HG03520 (cell line): ENCODE results near the gene GBX1.

Source experiments
- ATAC-seq: cut with Tn5 transposase; IDR thresholded peaks from one replicate; pipeline ENCODE4 v1.9.1; 2021; ENCODE audit warnings: mild to moderate bottlenecking, moderate library complexity; ENCODE audit not compliant: unreplicated experiment

The GBX1 gene

GRCh38 chr7:151141311-151141854 lies 26.1 kb downstream of the GBX1 start:
- no peak for ATAC-seq

DNA sequence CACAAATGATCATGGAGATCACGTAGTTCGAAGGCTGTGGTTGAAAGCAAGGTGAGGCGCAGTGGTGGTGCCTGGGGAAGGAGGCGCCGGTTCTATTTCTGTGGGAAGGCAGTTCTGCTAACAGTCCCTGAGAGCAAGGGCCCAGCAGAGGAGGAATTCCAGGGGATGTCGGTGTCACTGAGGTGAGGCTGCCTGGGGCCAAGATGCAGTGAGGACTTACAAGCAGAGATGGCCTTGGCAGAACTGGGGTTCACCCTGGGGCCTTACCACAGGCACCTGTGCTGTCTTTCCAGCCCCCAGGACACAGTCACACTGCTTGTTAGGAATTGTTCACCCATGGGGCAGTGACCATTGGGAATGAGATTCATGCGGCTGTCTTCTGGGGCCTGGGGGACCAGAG lies 26.7 kb downstream of the GBX1 start:
- ATAC-seq = no peak

DNA sequence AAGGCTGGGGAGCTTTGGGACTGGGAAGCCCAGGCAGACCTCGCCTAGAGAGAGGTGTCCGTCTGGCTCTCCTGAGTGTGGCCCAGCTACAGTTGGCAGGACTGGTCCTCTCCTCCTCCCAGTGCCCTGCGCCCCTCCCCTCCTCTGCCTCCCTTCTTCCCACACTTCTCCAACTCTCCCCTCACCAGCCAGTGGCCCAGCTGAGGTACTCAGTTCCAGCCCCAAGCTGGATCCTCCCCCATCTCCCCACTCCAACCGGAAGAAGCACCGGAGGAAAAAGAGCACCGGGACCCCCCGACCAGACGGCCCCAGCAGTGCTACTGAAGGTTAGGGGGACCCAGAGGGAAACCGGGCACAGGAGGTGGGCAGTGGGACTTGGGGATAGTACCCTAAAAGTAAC lies 27.7 kb downstream of the GBX1 start:
- no peak for ATAC-seq

DNA sequence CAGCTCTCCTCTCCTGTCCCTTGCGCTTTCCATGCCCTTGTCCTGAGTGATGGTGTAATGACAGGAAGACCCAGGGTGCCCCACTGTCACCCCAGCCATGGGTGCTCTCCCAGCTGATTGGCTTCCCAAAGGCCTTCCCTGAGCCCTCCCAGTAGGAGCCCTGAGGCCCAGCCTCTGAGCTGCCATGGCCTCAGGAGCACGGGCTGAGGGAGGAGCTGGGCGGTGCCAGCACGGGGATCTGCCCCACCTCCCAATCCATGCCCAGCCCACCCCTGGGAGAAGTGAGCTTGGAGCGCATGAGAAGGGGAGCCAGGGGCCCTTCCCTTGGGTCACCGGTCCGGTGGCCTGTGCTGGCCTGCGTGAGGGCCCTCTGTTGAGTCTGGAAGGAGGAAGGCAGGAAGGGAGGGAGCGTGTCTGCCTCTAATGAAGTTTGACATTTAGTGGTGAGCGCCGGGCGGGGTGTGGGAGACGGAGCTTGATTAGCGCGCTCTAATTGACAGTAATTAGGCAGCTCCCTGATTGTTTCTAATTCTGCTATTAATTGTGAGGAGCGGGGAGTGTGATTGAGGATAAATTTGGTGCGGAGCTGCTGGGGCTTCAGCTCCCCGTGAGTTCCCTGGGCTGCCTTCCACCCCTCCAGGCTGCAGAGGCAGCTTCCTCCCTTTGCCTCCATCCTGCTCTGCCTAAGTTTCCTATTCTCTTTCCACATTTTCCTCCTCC lies 28.3 kb downstream of the GBX1 start:
- ATAC-seq = no peak

DNA sequence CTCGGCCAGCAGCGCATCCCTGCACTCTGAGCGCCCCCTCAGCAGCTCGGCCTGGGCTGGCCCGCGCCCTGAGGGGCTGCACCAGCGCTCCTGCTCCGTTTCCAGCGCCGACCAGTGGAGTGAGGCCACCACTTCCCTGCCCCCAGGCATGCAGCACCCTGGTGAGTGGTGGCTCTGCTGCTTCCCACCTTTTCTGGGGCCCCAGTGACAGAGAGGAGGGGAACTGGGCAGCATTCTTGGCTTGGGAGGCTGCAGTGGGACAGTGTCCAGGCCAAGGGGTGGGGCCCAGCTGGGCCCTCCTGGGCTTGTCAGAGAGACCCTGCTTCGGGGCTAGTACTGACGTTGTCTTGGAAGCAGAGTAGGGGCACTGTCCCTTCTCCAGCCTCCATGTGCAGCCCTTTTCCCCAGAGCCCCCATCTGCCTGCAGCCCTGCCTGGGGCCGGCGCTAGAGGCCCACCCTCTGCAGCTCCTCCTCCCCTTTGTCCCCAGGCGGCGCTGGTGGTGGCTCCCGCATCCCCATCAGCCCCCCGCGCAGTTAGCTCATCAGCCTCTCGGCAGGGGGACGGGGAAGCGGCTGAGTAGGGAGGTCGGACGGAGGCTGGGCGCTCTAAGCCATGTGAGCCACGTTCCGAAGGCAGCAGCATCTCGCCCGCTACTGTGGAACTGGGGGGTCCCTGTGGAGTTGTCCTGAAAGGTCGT lies 29.2 kb downstream of the GBX1 start:
- no peak for ATAC-seq

DNA sequence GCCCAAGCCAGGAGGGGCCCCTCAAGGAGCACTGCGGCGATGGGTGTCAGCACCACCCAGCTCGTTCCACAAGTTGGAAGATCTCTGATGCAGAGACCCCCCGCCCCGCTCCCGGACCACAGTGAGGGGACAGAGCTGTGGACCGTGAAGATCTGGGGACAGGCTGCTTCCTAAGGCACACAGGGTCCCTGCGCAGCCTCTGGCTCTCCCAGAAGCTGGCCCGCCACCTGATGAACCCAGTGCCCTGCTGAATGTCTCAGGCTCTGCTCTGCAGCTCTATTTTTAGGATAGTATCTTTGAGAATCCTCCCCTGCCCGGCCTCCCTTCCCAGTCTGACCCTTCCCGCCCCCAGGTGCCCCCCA lies 29.7 kb downstream of the GBX1 start:
- no peak for ATAC-seq

- ATAC-seq = no peak
Observed at GRCh38 chr7:151137076-151137675, 30.3 kb downstream of the GBX1 start.

DNA sequence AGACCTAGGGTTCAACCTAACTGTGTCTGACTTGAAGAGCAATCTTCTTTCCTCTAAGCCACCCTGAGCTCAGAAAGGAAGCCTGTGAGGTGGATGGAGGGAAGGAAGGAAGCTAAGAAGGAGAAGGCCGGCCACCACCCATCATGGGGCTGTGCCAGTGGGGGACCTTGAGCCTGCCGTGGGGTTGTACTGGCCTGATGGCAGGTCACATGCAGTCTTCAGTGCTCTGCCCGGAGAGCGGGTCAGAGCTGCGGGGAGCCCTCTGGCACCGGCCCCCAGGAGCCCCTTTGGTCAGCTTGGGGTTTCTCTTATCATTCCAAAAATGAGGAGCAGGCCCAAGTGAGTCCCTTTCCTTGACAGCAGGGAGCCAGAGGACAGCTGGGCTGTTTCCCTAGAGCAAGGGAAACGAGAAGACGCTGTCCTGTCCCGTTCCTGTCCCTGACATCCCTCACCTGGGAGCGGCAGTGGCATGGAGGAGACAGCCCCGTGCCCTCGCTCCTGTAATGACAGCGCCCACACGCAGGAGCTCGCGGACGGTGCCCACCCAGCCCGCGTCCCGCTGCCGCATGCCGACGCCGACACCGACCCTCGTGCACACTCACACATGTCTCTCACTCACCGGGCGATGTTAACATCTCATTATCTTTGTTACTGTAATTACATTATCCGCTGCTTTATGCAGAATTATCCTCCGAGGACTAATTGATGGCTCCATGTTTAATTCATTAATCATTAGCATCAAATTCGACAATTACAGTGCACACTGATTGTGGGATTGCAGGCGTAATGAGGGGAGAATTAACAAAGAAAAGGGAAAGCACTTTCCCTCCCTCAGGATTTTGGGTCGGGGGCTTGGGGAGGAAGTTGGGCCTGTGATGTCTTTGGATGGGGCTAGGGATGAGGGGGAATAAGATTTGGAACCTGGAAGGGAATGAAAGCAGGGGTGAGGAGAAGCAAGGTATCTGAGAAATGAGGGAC lies 31.3 kb downstream of the GBX1 start:
- ATAC-seq = no peak

DNA sequence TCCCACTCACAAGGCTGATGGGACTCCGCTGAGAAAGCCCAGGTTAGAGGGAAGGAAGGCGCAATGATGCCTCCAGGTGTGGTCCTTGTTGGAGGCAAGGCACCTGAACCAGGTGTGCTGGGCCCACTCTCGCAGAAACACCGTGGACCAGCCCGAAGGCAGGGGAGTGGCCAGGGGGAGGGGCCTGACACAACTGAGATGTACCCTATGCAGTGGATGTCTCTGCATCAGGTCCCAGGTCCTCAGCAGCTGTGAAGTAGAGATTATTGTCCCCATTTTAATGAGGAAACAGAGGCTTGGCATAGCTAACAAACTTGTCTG lies 32.0 kb downstream of the GBX1 start:
- no peak for ATAC-seq

- ATAC-seq = no peak
Observed at GRCh38 chr7:151134743-151135524, 32.6 kb downstream of the GBX1 start.

- ATAC-seq = no peak
Observed at GRCh38 chr7:151133986-151134742, 33.3 kb downstream of the GBX1 start.

DNA sequence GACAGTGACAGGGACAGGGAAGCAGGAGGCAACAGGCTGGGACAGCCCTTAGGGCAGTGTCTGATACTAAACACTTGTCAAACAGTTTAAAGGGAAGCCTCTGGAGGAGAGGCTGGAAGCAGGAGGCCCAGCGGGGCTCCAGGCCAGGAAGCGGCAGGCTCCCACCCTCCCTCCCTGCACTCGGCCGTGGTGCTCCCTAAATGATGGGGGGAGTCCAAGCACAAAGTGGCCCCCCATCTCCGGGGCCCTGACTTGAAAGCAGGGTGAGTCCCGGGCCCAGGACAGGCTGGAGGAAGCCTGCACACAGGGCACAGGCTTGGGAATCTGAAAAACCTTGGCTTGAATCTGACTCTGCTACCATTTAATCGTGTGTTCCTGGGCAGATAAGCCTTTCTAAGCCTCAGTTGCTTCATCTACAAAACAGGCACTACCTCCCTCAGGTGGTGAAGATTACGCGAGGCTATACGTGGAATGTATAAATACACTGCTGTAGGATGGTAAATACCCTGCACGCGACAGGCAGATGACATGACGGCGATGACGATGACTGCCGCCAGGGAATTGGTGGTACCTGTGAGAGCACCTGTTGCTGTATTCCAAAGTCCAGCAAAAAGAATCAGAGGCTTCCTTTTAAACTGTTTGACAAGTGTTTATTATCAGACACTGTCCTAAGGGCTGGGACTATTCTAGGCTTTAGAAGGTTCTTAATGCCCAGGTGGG lies 34.1 kb downstream of the GBX1 start:
- no peak for ATAC-seq

DNA sequence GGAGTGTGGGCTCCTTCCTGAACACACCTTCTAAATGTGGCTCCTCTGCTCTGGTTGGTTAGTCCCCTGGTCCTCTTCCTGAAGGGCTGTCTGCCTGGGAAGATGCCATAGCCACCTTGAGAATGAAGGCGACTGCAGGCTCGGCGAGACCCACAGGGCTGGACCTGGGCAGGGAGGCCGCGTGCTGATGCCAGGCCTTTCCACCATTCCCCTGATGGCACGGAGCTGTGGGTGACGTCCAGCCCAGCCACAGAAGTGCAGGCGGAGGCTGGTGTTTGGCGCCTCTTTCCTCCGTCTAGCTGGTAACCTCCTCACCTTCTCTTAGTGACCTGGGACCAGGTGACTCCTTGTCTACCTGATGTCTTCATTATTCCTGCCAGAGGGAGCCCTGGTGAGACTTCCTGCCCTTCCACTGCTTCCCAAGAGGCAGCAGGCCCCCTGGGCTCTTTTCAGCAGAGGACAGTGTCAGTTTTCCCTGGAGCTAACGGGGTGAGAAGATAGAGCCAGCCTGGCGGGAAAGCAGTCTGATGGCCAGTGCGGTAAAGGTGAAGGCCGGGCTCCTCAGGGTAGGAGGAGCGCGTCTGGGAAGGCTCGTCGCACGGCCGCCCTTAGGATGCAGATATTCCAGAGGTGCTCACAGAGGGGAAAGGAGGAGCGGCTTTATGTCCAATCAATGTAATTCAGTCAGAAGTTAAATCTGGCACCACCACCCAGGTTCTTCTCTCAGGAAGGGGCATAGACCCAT lies 34.9 kb downstream of the GBX1 start:
- ATAC-seq = no peak

GRCh38 chr7:151131592-151132293 lies 35.8 kb downstream of the GBX1 start:
- ATAC-seq = no peak

- ATAC-seq = no peak
Observed at GRCh38 chr7:151131224-151131591, 36.3 kb downstream of the GBX1 start.

DNA sequence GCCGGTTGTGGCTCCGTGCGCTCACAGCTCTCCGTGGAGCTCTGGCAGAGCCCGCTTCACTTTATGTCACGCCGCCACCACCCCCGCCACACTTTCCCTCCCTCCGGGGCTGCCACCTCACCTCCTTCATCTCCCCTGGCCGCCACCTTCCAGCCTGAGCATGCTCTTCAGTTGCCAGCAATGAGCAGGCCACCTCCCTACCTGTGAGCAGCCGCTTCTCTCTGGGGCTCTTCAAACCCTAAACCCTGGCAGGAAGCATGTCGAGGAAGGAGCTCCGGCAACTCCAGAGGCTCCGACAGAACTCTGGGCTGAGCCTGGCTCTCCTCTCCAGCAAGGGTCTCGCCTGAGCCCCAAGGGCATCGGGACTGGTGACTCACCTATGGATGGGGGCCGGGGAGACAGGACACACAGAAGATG lies 36.7 kb downstream of the GBX1 start:
- no peak for ATAC-seq

- ATAC-seq = no peak
Observed at GRCh38 chr7:151129960-151130591, 37.4 kb downstream of the GBX1 start.
